Hepatocyte (in vitro differentiated cells): ENCODE data around the gene UBAP1. TPM values are rescaled to one million over a fixed set of nuclear protein-coding genes. Genes with fewer than 3 reads are reported as not detected.
"Not testable (repeated sequence)": the region's sequence is repeated elsewhere in the genome, so short reads cannot be mapped to it uniquely, and the experiment has no call there.

ENCODE experiments used
- DNase-seq: peaks from one replicate; pipeline ENCODE4 v3.0.0-alpha.2; 2016; ENCODE audit warnings: low spot score
- H2AFZ ChIP-seq: fragments of 200-600 bp; sonication (generic); 2 replicates; pipeline ENCODE4 v1.6.0; 2016; ENCODE audit warnings: antibody characterized with exemption, mild to moderate bottlenecking
- H3K27ac ChIP-seq: fragments of 200-600 bp; sonication (generic); 2 replicates; pipeline ENCODE4 v1.5.1; 2016; ENCODE audit warnings: mild to moderate bottlenecking
- H3K27me3 ChIP-seq: fragments of 200-600 bp; sonication (generic); 2 replicates; pipeline ENCODE4 v1.6.1; 2016
- H3K36me3 ChIP-seq: fragments of 200-600 bp; sonication (generic); replicated peaks from 2 replicates; pipeline ENCODE4 v1.5.1; 2016; ENCODE audit warnings: low read depth; ENCODE audit not compliant: insufficient read depth
- H3K4me1 ChIP-seq: fragments of 200-600 bp; sonication (generic); 2 replicates; pipeline ENCODE4 v1.5.1; 2016; ENCODE audit warnings: mild to moderate bottlenecking, moderate library complexity; ENCODE audit not compliant: insufficient read depth
- H3K4me2 ChIP-seq: fragments of 200-600 bp; sonication (generic); 2 replicates; pipeline ENCODE4 v1.6.0; 2016
- H3K4me3 ChIP-seq: fragments of 200-600 bp; sonication (generic); 2 replicates; pipeline ENCODE4 v1.5.1; 2016; ENCODE audit warnings: mild to moderate bottlenecking
- H3K79me2 ChIP-seq: fragments of 200-600 bp; sonication (generic); 2 replicates; pipeline ENCODE4 v1.6.0; 2017; ENCODE audit warnings: mild to moderate bottlenecking
- H3K9me2 ChIP-seq: fragments of 200-600 bp; sonication (generic); replicated peaks from 2 replicates; pipeline ENCODE4 v1.6.0; 2017; ENCODE audit warnings: mild to moderate bottlenecking; ENCODE audit not compliant: insufficient read depth
- H3K9me3 ChIP-seq: fragments of 200-600 bp; sonication (generic); 2 replicates; pipeline ENCODE4 v1.5.1; 2016; ENCODE audit warnings: low read depth, mild to moderate bottlenecking
- H4K20me1 ChIP-seq: fragments of 200-600 bp; sonication (generic); 2 replicates; pipeline ENCODE4 v1.6.0; 2016; ENCODE audit warnings: mild to moderate bottlenecking; ENCODE audit not compliant: insufficient read depth, poor library complexity, severe bottlenecking
- EZH2 ChIP-seq: fragments of 200-600 bp; sonication (generic); IDR thresholded peaks from 2 replicates; pipeline ENCODE4 v1.6.1; 2016; ENCODE audit warnings: antibody characterized with exemption, mild to moderate bottlenecking, borderline replicate concordance
- EZH2phosphoT487 ChIP-seq: fragments of 200-600 bp; sonication (generic); IDR thresholded peaks from one replicate; pipeline ENCODE4 v1.6.1; 2018; ENCODE audit warnings: antibody characterized with exemption, mild to moderate bottlenecking, low read depth, moderate library complexity; ENCODE audit not compliant: unreplicated experiment, severe bottlenecking
- WGBS: methylation state at CpG from one replicate; pipeline ENCODE4 v1.1.6; 2016; ENCODE audit warnings: low lambda C conversion rate; ENCODE audit errors: missing lambda C conversion rate; 5-methylcytosine and 5-hydroxymethylcytosine counted together
- polyA plus RNA-seq: library from polyadenylated mRNA; unstranded; fragments of >200 nt; fragmentation: Nextera tagmentation; extraction: Ambion mirVana; gene quantifications from 2 replicates; pipeline ENCODE4 v1.2.1, GENCODE V29; 2016
- small RNA-seq: library from RNA; depleted of rRNA; stranded (forward); fragments of <200 nt; gene quantifications from one replicate; pipeline ENCODE3, GENCODE V24; 2014
- total RNA-seq: library from RNA; depleted of rRNA; stranded (reverse); fragments of >200 nt; gene quantifications from 2 replicates; pipeline ENCODE4 v1.2.3, GENCODE V29; 2014
- TF ChIP-seq, protein P1 (sequence below): fragments of 200-600 bp; sonication (generic); IDR thresholded peaks from 2 replicates; pipeline ENCODE4 v1.5.1; 2016; ENCODE audit warnings: antibody characterized with exemption, mild to moderate bottlenecking; ENCODE audit not compliant: poor library complexity

The UBAP1 gene
- total and polyA plus RNA-seq, 2 experiments from 2014 or later = 38.0 to 49.7 TPM

DNA sequence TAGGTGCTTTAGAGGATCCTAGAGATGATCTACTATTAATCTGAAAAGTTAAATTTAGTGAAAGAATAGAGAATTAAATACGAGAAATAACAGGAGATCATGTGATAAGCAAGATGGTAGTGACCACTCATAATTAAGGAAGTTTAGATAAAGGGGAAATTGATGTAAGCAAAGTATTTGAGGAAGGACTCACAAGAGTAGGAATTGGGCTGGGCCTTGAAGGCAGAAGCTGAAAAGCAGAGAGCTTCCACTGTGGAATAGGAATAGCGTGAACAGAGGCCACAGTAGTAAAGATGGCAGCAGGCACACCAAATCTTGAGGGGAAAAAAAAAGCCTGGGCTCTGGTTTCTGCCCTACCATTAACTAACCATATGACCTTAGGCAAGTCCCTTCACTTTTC, 112.2 kb downstream of the UBAP1 start:
- Histone ChIP-seq H3K27ac (no peak overlapping the region), H3K36me3 (no peaks in the 10 kb centered on the region), H3K4me2 (no peak overlapping the region), H2AFZ (no peak overlapping the region), H3K9me2 (no peaks in the 10 kb centered on the region), H4K20me1 (no peaks in the 10 kb centered on the region), H3K79me2 (no peaks in the 10 kb centered on the region), H3K9me3 (no peaks in the 10 kb centered on the region), H3K4me3 (no peak overlapping the region), H3K4me1 (no peaks in the 10 kb centered on the region), H3K27me3 (no peaks in the 10 kb centered on the region)
- DNase-seq = no peak
- WGBS = 97% methylated on average over 2 of the region's 2 CpGs
- TF ChIP-seq, protein P1, sequence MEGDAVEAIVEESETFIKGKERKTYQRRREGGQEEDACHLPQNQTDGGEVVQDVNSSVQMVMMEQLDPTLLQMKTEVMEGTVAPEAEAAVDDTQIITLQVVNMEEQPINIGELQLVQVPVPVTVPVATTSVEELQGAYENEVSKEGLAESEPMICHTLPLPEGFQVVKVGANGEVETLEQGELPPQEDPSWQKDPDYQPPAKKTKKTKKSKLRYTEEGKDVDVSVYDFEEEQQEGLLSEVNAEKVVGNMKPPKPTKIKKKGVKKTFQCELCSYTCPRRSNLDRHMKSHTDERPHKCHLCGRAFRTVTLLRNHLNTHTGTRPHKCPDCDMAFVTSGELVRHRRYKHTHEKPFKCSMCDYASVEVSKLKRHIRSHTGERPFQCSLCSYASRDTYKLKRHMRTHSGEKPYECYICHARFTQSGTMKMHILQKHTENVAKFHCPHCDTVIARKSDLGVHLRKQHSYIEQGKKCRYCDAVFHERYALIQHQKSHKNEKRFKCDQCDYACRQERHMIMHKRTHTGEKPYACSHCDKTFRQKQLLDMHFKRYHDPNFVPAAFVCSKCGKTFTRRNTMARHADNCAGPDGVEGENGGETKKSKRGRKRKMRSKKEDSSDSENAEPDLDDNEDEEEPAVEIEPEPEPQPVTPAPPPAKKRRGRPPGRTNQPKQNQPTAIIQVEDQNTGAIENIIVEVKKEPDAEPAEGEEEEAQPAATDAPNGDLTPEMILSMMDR = no peak
- TF ChIP-seq EZH2phosphoT487 = no peak
- no peak for TF ChIP-seq EZH2

DNA sequence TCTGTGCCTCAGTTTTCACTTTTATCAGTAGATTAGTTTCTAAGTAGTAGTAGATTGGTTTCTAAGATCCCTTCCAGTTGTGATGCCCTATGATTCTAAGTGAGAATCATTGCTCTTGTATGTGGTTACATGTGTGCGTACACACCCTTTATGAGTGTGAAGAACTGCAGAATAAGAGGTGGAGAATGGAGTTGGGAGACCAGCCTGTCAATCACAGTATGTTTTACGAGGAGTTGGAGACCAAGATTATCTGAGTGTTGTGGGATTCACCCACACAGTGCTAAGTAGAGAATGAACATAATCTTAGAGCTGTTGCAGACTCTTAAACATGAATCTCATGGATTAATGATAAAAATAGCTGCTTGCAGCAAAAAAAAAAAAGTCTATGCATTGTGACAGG, 112.6 kb downstream of the UBAP1 start:
- no peak for TF ChIP-seq EZH2
- no peak for TF ChIP-seq EZH2phosphoT487
- TF ChIP-seq, protein P1 = no peak
- no peak for DNase-seq
- no peak overlapping the region for H3K27ac ChIP-seq

DNA sequence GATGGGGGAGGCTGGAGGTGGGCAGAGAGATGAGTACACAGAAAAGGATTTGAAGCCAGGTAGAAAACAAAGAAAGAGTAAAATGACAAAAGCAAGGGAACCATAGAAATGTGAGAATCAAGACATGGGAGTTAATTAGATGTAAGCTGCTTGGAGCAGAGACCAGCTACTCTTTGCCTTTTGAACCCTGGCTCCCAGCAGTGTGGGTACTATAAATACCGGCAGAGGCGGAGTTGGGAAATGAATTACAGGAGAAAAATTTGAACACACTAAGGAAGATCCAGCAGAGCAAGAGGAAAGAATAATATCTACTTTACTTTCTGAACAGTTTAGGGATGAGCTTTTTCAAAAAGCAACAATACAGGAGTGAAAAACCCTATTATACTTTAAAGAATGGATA, 113.7 kb downstream of the UBAP1 start:
- TF ChIP-seq EZH2phosphoT487 = no peak
- no peak for TF ChIP-seq EZH2
- TF ChIP-seq, protein P1 = no peak
- whole genome bisulfite sequencing = 43% methylated on average over 2 of the region's 2 CpGs
- no peaks in the 10 kb centered on the region for H3K36me3 ChIP-seq
- no peak for DNase-seq
- no peak overlapping the region for H3K4me2 ChIP-seq
- H2AFZ ChIP-seq = no peak overlapping the region
- no peaks in the 10 kb centered on the region for H3K27me3 ChIP-seq
- H4K20me1 ChIP-seq = no peaks in the 10 kb centered on the region
- H3K9me2 ChIP-seq = no peaks in the 10 kb centered on the region
- no peaks in the 10 kb centered on the region for H3K9me3 ChIP-seq
- H3K4me3 ChIP-seq = no peak overlapping the region
- H3K4me1 ChIP-seq = no peaks in the 10 kb centered on the region
- H3K79me2 ChIP-seq = no peaks in the 10 kb centered on the region
- H3K27ac ChIP-seq = no peak overlapping the region

More for the DNA sequence above, 112.6 kb downstream of the UBAP1 start:
- no peak overlapping the region for H2AFZ ChIP-seq
- no peaks in the 10 kb centered on the region for H3K9me2 ChIP-seq
- H3K4me2 ChIP-seq = no peak overlapping the region
- no peak overlapping the region for H3K4me3 ChIP-seq
- H3K4me1 ChIP-seq = no peaks in the 10 kb centered on the region
- H3K9me3 ChIP-seq = no peaks in the 10 kb centered on the region
- no peaks in the 10 kb centered on the region for H3K36me3 ChIP-seq
- H3K79me2 ChIP-seq = no peaks in the 10 kb centered on the region
- H4K20me1 ChIP-seq = no peaks in the 10 kb centered on the region
- 82% methylated on average over 2 of the region's 2 CpGs for WGBS
- H3K27me3 ChIP-seq = no peaks in the 10 kb centered on the region

DNA sequence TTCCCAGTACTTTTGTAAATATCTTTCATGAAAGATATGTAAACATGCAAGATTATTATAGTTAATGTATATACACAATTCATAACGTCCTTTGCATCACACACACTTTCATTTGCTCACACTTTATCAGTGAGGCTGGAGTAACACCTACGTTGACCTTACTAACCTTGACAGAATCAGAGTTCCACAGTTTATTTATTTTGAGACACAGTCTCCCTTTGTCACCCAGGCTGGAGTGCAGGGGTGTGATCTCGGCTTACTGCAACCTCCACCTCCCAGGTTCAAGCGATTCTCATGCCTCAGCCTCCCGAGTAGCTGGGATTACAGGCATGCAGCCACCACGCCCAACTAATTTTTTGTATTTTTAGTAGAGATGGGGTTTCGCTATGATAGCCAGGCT, 122.2 kb downstream of the UBAP1 start:
- H3K4me2 ChIP-seq, H3K9me3 ChIP-seq, H3K79me2 ChIP-seq, DNase-seq, H3K4me1 ChIP-seq, H3K27me3 ChIP-seq, H3K36me3 ChIP-seq, H2AFZ ChIP-seq, H3K9me2 ChIP-seq, H4K20me1 ChIP-seq, H3K4me3 ChIP-seq, H3K27ac ChIP-seq: not testable (repeated sequence)
- WGBS = 71% methylated on average over 7 of the region's 7 CpGs

Small RNA genes lying within 50 kb of the gene (small RNA-seq; reads per million reads assigned to genes)
- gene AL353662.3 = not detected
- not detected for gene RNA5SP282
- not detected for gene RNU2-50P

Other genes starting within 250 kb of the UBAP1 start
- gene UBAP2, start 130.2 kb upstream of the UBAP1 start, total RNA-seq = 22.9 and 24.9 TPM in 2 replicates
- 22.4 and 31.2 TPM in 2 replicates for gene UBAP2, start 130.2 kb upstream of the UBAP1 start, polyA plus RNA-seq
- 34.8 and 43.3 TPM in 2 replicates for gene DCAF12, start 52.3 kb upstream of the UBAP1 start, total RNA-seq
- gene DCAF12, start 52.3 kb upstream of the UBAP1 start, polyA plus RNA-seq = 23.9 and 28.6 TPM in 2 replicates
- gene KIF24, start 150.2 kb downstream of the UBAP1 start, total RNA-seq = 1.3 and 1.8 TPM in 2 replicates
- gene KIF24, start 150.2 kb downstream of the UBAP1 start, polyA plus RNA-seq = 0.71 and 1.0 TPM in 2 replicates
- gene NUDT2, start 150.5 kb downstream of the UBAP1 start, total RNA-seq = 19.6 and 29.0 TPM in 2 replicates
- 23.4 and 40.8 TPM in 2 replicates for gene NUDT2, start 150.5 kb downstream of the UBAP1 start, polyA plus RNA-seq
- 30.0 and 32.2 TPM in 2 replicates for gene MYORG, start 197.9 kb downstream of the UBAP1 start, total RNA-seq
- gene MYORG, start 197.9 kb downstream of the UBAP1 start, polyA plus RNA-seq = 13.2 and 23.4 TPM in 2 replicates